ENCODE measurements around the gene LRRC37B.
"Not testable (repeated sequence)": the region's sequence is repeated elsewhere in the genome, so short reads cannot be mapped to it uniquely, and the experiment has no call there.

Gene LRRC37B

GRCh38 chr17:32042266-32042665, 35.1 kb downstream of the LRRC37B start:
- DNase-seq (ENCODE audit: low spot score) = not testable (repeated sequence)

- DNase-seq (ENCODE audit: low spot score) = not testable (repeated sequence)
Observed at GRCh38 chr17:32045611-32046010, 38.4 kb downstream of the LRRC37B start.

GRCh38 chr17:32047663-32048062, 40.5 kb downstream of the LRRC37B start:
- DNase-seq (ENCODE audit: low spot score) = not testable (repeated sequence)

- not testable (repeated sequence) for DNase-seq (ENCODE audit: low spot score)
Observed at GRCh38 chr17:32054985-32055384, 47.8 kb downstream of the LRRC37B start.

GRCh38 chr17:32055425-32055824, 48.2 kb downstream of the LRRC37B start:
- not testable (repeated sequence) for DNase-seq (ENCODE audit: low spot score)

DNA sequence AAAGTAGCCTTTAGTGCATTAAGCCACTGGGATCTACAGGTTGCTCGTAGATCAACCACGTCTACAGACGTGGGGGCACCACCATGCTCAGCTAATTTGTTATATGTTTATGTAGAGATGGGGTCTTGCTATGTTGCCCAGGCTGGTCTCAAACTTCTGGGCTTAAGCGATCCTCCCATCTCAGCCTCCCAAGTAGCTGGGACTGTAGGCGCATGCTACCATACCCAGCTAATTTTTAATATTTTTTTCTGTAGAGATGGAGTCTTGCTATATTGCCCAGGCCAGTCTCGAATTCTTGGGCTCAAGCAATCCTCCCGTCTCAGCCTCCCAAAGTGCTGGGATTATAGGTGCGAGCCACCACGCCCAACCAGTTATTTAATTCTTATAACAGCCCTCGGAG, 49.3 kb downstream of the LRRC37B start:
- DNase-seq (ENCODE audit: low spot score) = not testable (repeated sequence)

DNA sequence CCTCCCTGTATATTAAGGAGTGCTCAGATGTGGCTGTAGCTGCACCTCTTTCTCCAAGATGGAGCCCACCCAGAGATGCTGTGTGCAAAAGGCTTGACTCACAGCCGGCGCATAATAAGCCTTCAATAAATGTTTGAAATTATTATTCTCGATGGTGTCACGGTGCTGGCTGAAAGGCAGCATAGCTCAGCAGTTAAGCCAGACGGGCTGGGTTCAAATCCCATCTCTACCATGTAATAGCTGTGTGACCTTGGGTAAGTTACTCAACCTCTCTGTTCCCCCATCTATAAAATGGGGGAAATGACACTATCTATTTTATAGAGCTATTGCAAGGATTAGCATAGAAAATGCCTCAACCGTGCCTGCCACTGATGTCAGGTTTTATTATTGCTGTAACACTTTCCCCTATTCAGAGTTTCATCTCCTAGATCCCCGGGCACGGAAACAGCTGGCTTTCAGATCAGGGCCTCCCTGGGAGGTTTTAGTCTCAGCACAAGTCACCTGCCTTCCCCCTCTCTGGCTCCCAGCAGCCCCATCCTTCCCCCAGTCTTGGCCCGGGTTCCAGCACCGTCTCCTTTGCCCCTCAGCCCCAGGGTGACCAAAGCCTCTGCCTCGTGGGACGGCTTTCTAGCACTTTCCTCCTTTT, 50.4 kb downstream of the LRRC37B start:
- DNase-seq (ENCODE audit: low spot score) = not testable (repeated sequence)

GRCh38 chr17:32060695-32061094, 53.5 kb downstream of the LRRC37B start:
- not testable (repeated sequence) for DNase-seq (ENCODE audit: low spot score)

GRCh38 chr17:32061840-32062239, 54.7 kb downstream of the LRRC37B start:
- DNase-seq (ENCODE audit: low spot score) = not testable (repeated sequence)

GRCh38 chr17:32064091-32064490, 56.9 kb downstream of the LRRC37B start:
- not testable (repeated sequence) for DNase-seq (ENCODE audit: low spot score)

DNA sequence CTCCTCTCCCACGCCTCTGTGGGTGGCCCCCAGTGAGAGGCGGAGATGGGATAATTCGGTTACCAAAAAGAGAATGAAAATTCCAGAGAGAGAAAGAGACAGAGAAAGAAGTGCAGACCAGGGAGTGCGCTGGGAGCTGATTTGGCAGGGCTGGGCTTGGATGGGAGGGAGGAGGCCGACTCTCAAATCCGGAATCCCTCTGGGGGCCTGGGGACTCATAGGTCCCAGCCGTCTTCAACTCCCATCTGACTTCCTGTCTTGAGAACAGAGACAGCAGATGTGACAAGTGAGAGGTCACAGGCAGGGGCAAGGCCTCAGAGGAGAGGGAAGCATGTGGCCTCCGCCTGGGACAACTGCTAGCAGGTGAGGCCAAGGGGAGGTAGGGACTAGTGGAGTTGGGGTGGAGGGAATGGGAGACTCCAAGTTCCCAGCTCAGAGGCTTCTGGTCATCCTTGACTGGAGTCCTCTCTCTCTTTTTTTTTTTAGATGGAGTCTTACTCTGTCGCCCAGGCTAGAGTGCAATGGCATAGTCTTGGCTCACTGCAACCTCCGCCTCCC, 59.0 kb downstream of the LRRC37B start:
- not testable (repeated sequence) for DNase-seq (ENCODE audit: low spot score)

DNA sequence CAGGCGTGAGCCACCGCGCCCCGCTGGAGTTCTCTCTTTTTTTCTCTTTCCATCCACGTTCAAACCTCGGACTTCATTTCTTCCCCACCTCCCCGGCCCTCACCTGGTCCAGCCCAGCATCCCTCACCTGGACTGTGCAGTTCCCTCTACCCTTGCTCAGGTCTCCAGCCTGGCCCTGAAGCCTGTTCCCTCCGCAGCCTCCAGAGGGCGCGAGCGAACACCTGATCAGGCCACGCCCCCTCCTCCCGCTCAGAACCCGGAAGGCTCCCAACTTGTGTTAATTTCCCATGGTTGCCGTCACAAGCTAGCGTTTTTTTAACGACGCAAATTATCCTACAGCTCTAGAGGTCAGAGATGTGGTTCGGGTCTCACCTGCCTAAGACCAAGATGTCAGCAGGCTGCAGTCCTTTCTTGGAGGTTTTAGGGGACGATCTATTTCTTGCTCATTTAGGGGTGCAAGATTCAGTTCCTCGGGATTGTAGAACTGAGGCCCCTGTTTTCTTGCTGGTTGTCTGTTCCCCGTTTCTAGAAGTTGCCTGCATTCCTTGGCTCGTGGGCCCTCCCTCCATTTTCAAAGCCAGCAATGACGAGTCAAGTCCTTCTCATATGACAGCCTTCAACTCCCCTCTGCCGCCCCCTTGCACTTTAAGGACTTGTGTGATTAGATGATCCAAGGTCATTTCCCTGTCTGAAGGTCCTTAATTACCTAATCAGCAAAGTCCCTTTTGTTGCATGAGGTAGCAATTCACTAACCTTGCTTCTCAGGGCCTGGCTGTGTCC, 59.9 kb downstream of the LRRC37B start:
- DNase-seq (ENCODE audit: low spot score) = peak; percentile 59

- not testable (repeated sequence) for DNase-seq (ENCODE audit: low spot score)
Observed at GRCh38 chr17:32069067-32069466, 61.9 kb downstream of the LRRC37B start.

DNA sequence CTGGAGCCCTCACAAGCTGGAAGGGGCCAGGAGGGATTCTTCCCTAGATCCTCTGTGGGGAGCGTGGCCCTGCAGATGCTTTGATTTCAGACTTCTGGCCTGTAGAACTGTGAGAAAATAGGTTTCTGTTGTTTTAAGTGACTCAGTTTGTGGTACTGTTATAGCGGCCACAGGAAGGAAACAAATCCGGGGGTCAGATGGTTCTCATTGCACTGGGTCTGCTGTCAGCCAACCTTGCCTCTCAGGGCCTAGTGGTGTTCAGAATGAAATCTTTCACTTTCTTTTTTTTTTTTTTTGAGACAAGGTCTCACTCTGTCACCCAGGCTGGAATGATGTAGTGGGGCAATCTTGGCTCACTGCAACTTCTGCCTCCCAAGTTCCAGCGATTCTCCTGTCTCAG, 64.8 kb downstream of the LRRC37B start:
- DNase-seq (ENCODE audit: low spot score) = peak; percentile 39

- DNase-seq (ENCODE audit: low spot score) = not testable (repeated sequence)
Observed at GRCh38 chr17:32073131-32073530, 65.9 kb downstream of the LRRC37B start.

DNA sequence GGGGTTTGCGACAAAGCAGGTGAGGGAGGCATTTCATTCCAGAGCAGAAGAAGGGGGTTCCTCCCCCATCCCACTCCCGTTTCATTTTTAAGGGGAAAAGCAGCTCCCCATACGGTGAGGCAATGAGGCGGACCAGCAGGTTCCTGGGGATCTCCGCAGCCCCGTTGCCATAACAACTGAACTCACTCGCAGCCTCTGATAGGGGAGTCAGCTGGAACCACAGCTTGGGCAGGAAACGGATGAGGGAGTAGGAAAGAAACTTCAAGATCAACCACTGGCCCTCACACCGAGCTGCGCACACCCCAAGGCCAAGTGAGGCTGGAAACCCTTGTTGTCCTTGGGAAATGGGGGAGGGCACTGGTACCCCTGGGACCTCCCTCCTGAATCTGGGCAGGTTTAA, 72.6 kb downstream of the LRRC37B start:
- peak; percentile 84 for DNase-seq (ENCODE audit: low spot score)

DNA sequence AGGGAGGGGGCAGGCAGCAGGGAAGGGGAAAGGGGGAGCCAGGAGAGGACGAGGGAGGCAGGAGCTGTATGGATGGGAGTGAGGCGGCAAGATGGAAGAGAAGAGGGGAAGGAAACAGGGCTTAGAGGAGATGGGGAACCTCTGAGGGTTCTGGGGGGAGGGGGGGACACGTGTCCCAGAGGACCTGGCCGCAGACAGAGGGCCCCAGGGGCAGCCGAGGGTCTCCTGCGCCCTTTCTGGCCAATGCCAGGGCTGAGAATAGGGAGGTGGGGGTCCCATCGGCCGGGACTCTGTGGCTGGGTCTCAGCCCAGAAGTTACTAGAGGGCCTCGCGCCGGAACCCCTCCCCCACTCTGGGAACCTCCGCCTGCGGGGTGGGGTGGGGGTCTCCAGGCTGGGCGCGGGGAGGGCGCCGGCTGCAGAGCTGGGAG, 76.4 kb downstream of the LRRC37B start:
- DNase-seq (ENCODE audit: low spot score) = not testable (repeated sequence)

GRCh38 chr17:32084003-32084941, 77.1 kb downstream of the LRRC37B start:
- not testable (repeated sequence) for DNase-seq (ENCODE audit: low spot score)

- DNase-seq (ENCODE audit: low spot score) = not testable (repeated sequence)
Observed at GRCh38 chr17:32084942-32085829, 78.0 kb downstream of the LRRC37B start.

- DNase-seq (ENCODE audit: low spot score) = not testable (repeated sequence)
Observed at GRCh38 chr17:32086833-32087232, 79.7 kb downstream of the LRRC37B start.

- DNase-seq (ENCODE audit: low spot score) = not testable (repeated sequence)
Observed at GRCh38 chr17:32092062-32092461, 84.9 kb downstream of the LRRC37B start.

Measured in CD4-positive, alpha-beta T cell treated with Interleukin-15 for 4 hours (primary cell).